Mesendoderm (in vitro differentiated cells): ENCODE measurements around the gene GALNT7.

ENCODE experiments used
- DNase-seq: peaks from one replicate; pipeline ENCODE4 v3.0.0; 2013
- H2AK5ac ChIP-seq: 2 replicates; pipeline ENCODE4 v1.6.1; 2013; ENCODE audit warnings: low read length, inconsistent platforms
- H2BK120ac ChIP-seq: 2 replicates; pipeline ENCODE4 v1.6.1; 2013; ENCODE audit warnings: low read depth, mild to moderate bottlenecking, low read length, moderate library complexity, mixed read lengths
- H2BK15ac ChIP-seq: replicated peaks from 2 replicates; pipeline ENCODE4 v1.6.1; 2013; ENCODE audit warnings: low read depth, mild to moderate bottlenecking, moderate library complexity
- H2BK5ac ChIP-seq: 2 replicates; pipeline ENCODE4 v1.6.1; 2013; ENCODE audit warnings: low read length, inconsistent platforms
- H3K18ac ChIP-seq: 2 replicates; pipeline ENCODE4 v1.6.1; 2013; ENCODE audit warnings: mild to moderate bottlenecking, low read length, mixed read lengths
- H3K23ac ChIP-seq: one replicate; pipeline ENCODE4 v1.6.1; 2013; ENCODE audit warnings: low read length
- H3K27ac ChIP-seq: 2 replicates; pipeline ENCODE4 v1.5.1; 2013; ENCODE audit warnings: low read depth, mild to moderate bottlenecking, inconsistent platforms, low read length, moderate library complexity
- H3K27me3 ChIP-seq: 2 replicates; pipeline ENCODE4 v1.6.1; 2013; ENCODE audit warnings: low read length, control low read depth, mild to moderate bottlenecking, inconsistent platforms; ENCODE audit not compliant: insufficient read depth, poor library complexity
- H3K36me3 ChIP-seq: 2 replicates; pipeline ENCODE4 v1.6.1; 2013; ENCODE audit warnings: low read length, inconsistent platforms; ENCODE audit not compliant: control insufficient read depth, insufficient read depth
- H3K4ac ChIP-seq: one replicate; pipeline ENCODE4 v1.6.1; 2013; ENCODE audit warnings: low read depth, mild to moderate bottlenecking, low read length, moderate library complexity
- H3K4me1 ChIP-seq: 2 replicates; pipeline ENCODE4 v1.6.1; 2013; ENCODE audit warnings: low read depth, low read length, inconsistent platforms; ENCODE audit not compliant: control insufficient read depth
- H3K4me2 ChIP-seq: 2 replicates; pipeline ENCODE4 v1.6.1; 2013; ENCODE audit warnings: low read length
- H3K4me3 ChIP-seq: 2 replicates; pipeline ENCODE4 v1.5.1; 2013; ENCODE audit warnings: mild to moderate bottlenecking, low read length
- H3K56ac ChIP-seq: one replicate; pipeline ENCODE4 v1.6.1; 2013; ENCODE audit warnings: low read length
- H3K79me1 ChIP-seq: 2 replicates; pipeline ENCODE4 v1.6.1; 2013; ENCODE audit warnings: low read length, inconsistent platforms
- H3K79me2 ChIP-seq: 2 replicates; pipeline ENCODE4 v1.6.1; 2013; ENCODE audit warnings: mild to moderate bottlenecking, low read length; ENCODE audit not compliant: control insufficient read depth, insufficient read depth
- H3K9ac ChIP-seq: 2 replicates; pipeline ENCODE4 v1.6.1; 2013; ENCODE audit warnings: low read length, inconsistent platforms
- H4K5ac ChIP-seq: one replicate; pipeline ENCODE4 v1.6.1; 2013; ENCODE audit warnings: low read length
- H4K8ac ChIP-seq: one replicate; pipeline ENCODE4 v1.6.1; 2013; ENCODE audit warnings: low read depth, mild to moderate bottlenecking, control low read depth, low read length, moderate library complexity
- WGBS: extraction: QIAGEN DNeasy Blood & Tissue Kit; methylation state at CpG from one replicate; pipeline ENCODE4 v1.1.7; 2013; ENCODE audit warnings: low lambda C conversion rate, missing lambda C conversion rate; ENCODE audit not compliant: insufficient coverage; ENCODE audit errors: extremely low coverage; 5-methylcytosine and 5-hydroxymethylcytosine counted together

The GALNT7 gene

GRCh38 chr4:173328236-173328901 is 159.8 kb downstream of the GALNT7 start:
- Histone ChIP-seq H2AK5ac (no peak overlapping the region), H4K5ac (no peak overlapping the region), H3K27ac (no peak overlapping the region), H3K4me2 (no peak overlapping the region), H3K36me3 (peaks cover 5% of the 10 kb centered on the region), H3K56ac (no peak overlapping the region), H3K4me3 (no peak overlapping the region), H3K9ac (no peak overlapping the region), H2BK15ac (no peak overlapping the region), H3K18ac (no peak overlapping the region), H3K27me3 (no peaks in the 10 kb centered on the region), H3K79me2 (peaks cover 16% of the 10 kb centered on the region), H3K23ac (no peak overlapping the region), H3K4me1 (peaks cover 4% of the 10 kb centered on the region), H2BK5ac (no peak overlapping the region), H4K8ac (no peak overlapping the region), H2BK120ac (no peak overlapping the region), H3K4ac (no peak overlapping the region), H3K79me1 (peaks cover 3% of the 10 kb centered on the region)
- DNase-seq, result no peak
- no CpG with 5 or more reads among the region's 5 CpGs for WGBS

GRCh38 chr4:173330590-173330989 is 162.0 kb downstream of the GALNT7 start:
- Histone ChIP-seq H3K18ac (no peak overlapping the region), H3K27ac (no peak overlapping the region), H2BK120ac (no peak overlapping the region), H3K79me1 (peaks cover 3% of the 10 kb centered on the region), H3K27me3 (no peaks in the 10 kb centered on the region), H3K9ac (no peak overlapping the region), H3K4me1 (peaks cover 4% of the 10 kb centered on the region), H4K8ac (no peak overlapping the region), H3K36me3 (peaks cover 5% of the 10 kb centered on the region), H2BK15ac (no peak overlapping the region), H3K4me3 (no peak overlapping the region), H3K4ac (no peak overlapping the region), H3K79me2 (peaks cover 21% of the 10 kb centered on the region), H3K4me2 (no peak overlapping the region), H2BK5ac (no peak overlapping the region), H2AK5ac (no peak overlapping the region), H3K56ac (no peak overlapping the region), H3K23ac (no peak overlapping the region), H4K5ac (no peak overlapping the region)
- DNase-seq, result no peak
- no CpG with 5 or more reads among the region's 2 CpGs for WGBS

- Histone ChIP-seq H3K27me3 (no peaks in the 10 kb centered on the region), H3K36me3 (peaks cover 5% of the 10 kb centered on the region), H3K23ac (no peak overlapping the region), H2BK15ac (no peak overlapping the region), H3K4ac (no peak overlapping the region), H3K9ac (peak overlapping the region; percentile 18), H3K18ac (no peak overlapping the region), H3K79me1 (peaks cover 3% of the 10 kb centered on the region), H2AK5ac (no peak overlapping the region), H2BK5ac (no peak overlapping the region), H3K56ac (peak overlapping the region; percentile 56), H3K4me2 (peak overlapping the region; percentile 4), H4K8ac (no peak overlapping the region), H3K4me1 (peaks cover 4% of the 10 kb centered on the region), H3K4me3 (no peak overlapping the region), H4K5ac (no peak overlapping the region), H3K27ac (no peak overlapping the region), H2BK120ac (no peak overlapping the region), H3K79me2 (peaks cover 21% of the 10 kb centered on the region)
- no peak for DNase-seq
- 100% methylated on average over 1 of the region's 6 CpGs for WGBS
These were observed 163.4 kb downstream of the GALNT7 start for GRCh38 chr4:173332021-173332487.

- DNase-seq, result peak; percentile 28
- H3K27me3 ChIP-seq, result no peaks in the 10 kb centered on the region
- peaks cover 3% of the 10 kb centered on the region for H3K79me1 ChIP-seq
- no peak overlapping the region for H3K27ac ChIP-seq
- peaks cover 4% of the 10 kb centered on the region for H3K4me1 ChIP-seq
- H3K9ac ChIP-seq, result peak overlapping the region; percentile 98
- no peak overlapping the region for H2BK120ac ChIP-seq
- no peak overlapping the region for H2AK5ac ChIP-seq
- H3K56ac ChIP-seq, result peak overlapping the region; percentile 98
- H4K5ac ChIP-seq, result no peak overlapping the region
- H3K4me2 ChIP-seq, result peak overlapping the region; percentile 78
- H3K36me3 ChIP-seq, result peaks cover 5% of the 10 kb centered on the region
- H3K4ac ChIP-seq, result peak overlapping the region; percentile 100
- no peak overlapping the region for H2BK15ac ChIP-seq
- H3K4me3 ChIP-seq, result peak overlapping the region; percentile 94
- no peak overlapping the region for H4K8ac ChIP-seq
- no peak overlapping the region for H2BK5ac ChIP-seq
- WGBS, result no CpG with 5 or more reads among the region's 21 CpGs
- H3K79me2 ChIP-seq, result peaks cover 21% of the 10 kb centered on the region
- H3K23ac ChIP-seq, result peak overlapping the region; percentile 54
- peak overlapping the region; percentile 98 for H3K18ac ChIP-seq
These were observed 164.5 kb downstream of the GALNT7 start for GRCh38 chr4:173332963-173333657.

- peak; percentile 42 for DNase-seq
- H3K18ac ChIP-seq, result peak overlapping the region; percentile 98
These were observed 165.1 kb downstream of the GALNT7 start for GRCh38 chr4:173333658-173334084.

More at GRCh38 chr4:173333658-173334084, 165.1 kb downstream of the GALNT7 start:
- peaks cover 3% of the 10 kb centered on the region for H3K36me3 ChIP-seq
- H3K27ac ChIP-seq, result peak overlapping the region; percentile 95
- peak overlapping the region; percentile 27 for H2AK5ac ChIP-seq
- peaks cover 3% of the 10 kb centered on the region for H3K79me1 ChIP-seq
- peak overlapping the region; percentile 75 for H2BK120ac ChIP-seq
- no CpG with 5 or more reads among the region's 53 CpGs for WGBS
- H3K9ac ChIP-seq, result peak overlapping the region; percentile 98
- H4K5ac ChIP-seq, result no peak overlapping the region
- peak overlapping the region; percentile 98 for H3K56ac ChIP-seq
- H3K4me3 ChIP-seq, result peak overlapping the region; percentile 94
- H3K27me3 ChIP-seq, result no peaks in the 10 kb centered on the region
- peak overlapping the region; percentile 78 for H3K4me2 ChIP-seq
- peaks cover 4% of the 10 kb centered on the region for H3K4me1 ChIP-seq
- H2BK15ac ChIP-seq, result no peak overlapping the region
- H3K23ac ChIP-seq, result peak overlapping the region; percentile 54
- peak overlapping the region; percentile 90 for H2BK5ac ChIP-seq
- H3K79me2 ChIP-seq, result peaks cover 21% of the 10 kb centered on the region
- H4K8ac ChIP-seq, result peak overlapping the region; percentile 29
- H3K4ac ChIP-seq, result peak overlapping the region; percentile 100
